GM12878 (cell line): ENCODE results near the gene HOXB1. TPM values are rescaled to one million over a fixed set of nuclear protein-coding genes. Genes with fewer than 3 reads are reported as not detected.

ENCODE experiments used
- ATAC-seq: fragments of 200-7000 bp; cut with Tn5 transposase; 3 replicates; pipeline ENCODE4 v1.9.1; 2020; ENCODE audit warnings: mild to moderate bottlenecking, moderate library complexity
- BruUV-seq: library from RNA; stranded (reverse); fragments of 400-500 nt; replicated peaks from 2 replicates; lab custom pipeline; 2021; lab: Mats Ljungman, UMichigan
- CTCF ChIA-PET: fragments of 300-600 bp; sonication (Branson Sonifier 250); formaldehyde crosslinking; extraction: SDS; loops from one replicate; lab custom pipeline; 2021; ENCODE audit warnings: inconsistent platforms; lab: Yijun Ruan, JAX
- POLR2A ChIA-PET: fragments of 350-600 bp; formaldehyde crosslinking; extraction: SDS; loops from one replicate; lab custom pipeline; 2021; ENCODE audit warnings: inconsistent platforms; lab: Charles Lee
- RAD21 ChIA-PET: fragments of 300-600 bp; sonication (Branson Sonifier 250); formaldehyde crosslinking; loops from one replicate; lab custom pipeline; 2023; ENCODE audit warnings: antibody characterized with exemption; ENCODE audit not compliant: unreplicated experiment; lab: Charles Lee
- SMC1A ChIA-PET: fragments of 300-600 bp; sonication (Branson Sonifier 250); formaldehyde crosslinking; loops from one replicate; lab custom pipeline; 2023; ENCODE audit not compliant: unreplicated experiment, uncharacterized antibody; lab: Charles Lee
- DNase-seq: peaks from one replicate; pipeline ENCODE4 v3.0.0-alpha.2; 2011; ENCODE audit warnings: low read depth, low spot score
- FAIRE-seq: peaks from 3 replicates; lab custom pipeline; 2011; peaks lifted over from hg19 to GRCh38; lab: Jason Lieb, UNC
- H2AFZ ChIP-seq: 2 replicates; pipeline ENCODE4 v1.6.0; 2011; ENCODE audit warnings: low read depth, low read length, control low read depth; ENCODE audit not compliant: control insufficient read depth
- H3K27ac ChIP-seq: 2 replicates; pipeline ENCODE4 v1.5.1; 2011; ENCODE audit warnings: control low read depth; ENCODE audit not compliant: control insufficient read depth, insufficient read depth
- H3K27me3 ChIP-seq, 2 experiments: replicated peaks in 1 of 2; 2 replicates each; pipeline versions ENCODE4 v1.6.0 to v1.6.1; 2011; ENCODE audit warnings: low read length in 1 of 2; ENCODE audit not compliant: control insufficient read depth in 2 of 2, insufficient read depth in 2 of 2
- H3K36me3 ChIP-seq, 2 experiments: 2 replicates each; pipeline ENCODE4 v1.5.1; 2011; ENCODE audit warnings: low read length in 1 of 2; ENCODE audit not compliant: control insufficient read depth in 2 of 2, insufficient read depth in 2 of 2
- H3K4me1 ChIP-seq: 2 replicates; pipeline ENCODE4 v1.6.1; 2011; ENCODE audit warnings: mild to moderate bottlenecking, low read length, moderate library complexity, mixed read lengths; ENCODE audit not compliant: control insufficient read depth, insufficient read depth
- H3K4me2 ChIP-seq: 2 replicates; pipeline ENCODE4 v1.6.0; 2011; ENCODE audit warnings: control low read depth; ENCODE audit not compliant: control insufficient read depth, insufficient read depth
- H3K4me3 ChIP-seq: fragments of 200-600 bp; sonication (generic); 2 replicates; pipeline ENCODE4 v1.5.1; 2016
- H3K79me2 ChIP-seq: 2 replicates; pipeline ENCODE4 v1.6.0; 2011; ENCODE audit warnings: low read length; ENCODE audit not compliant: control insufficient read depth, insufficient read depth
- H3K9ac ChIP-seq: 2 replicates; pipeline ENCODE4 v1.8.0; 2011; ENCODE audit warnings: low read length, control low read depth, mixed read lengths; ENCODE audit not compliant: control insufficient read depth, insufficient read depth
- H3K9me3 ChIP-seq: replicated peaks from 3 replicates; pipeline ENCODE4 v1.5.1; 2011; ENCODE audit warnings: mild to moderate bottlenecking, low read length; ENCODE audit not compliant: control insufficient read depth, insufficient read depth
- H4K20me1 ChIP-seq: 2 replicates; pipeline ENCODE4 v1.6.0; 2011; ENCODE audit not compliant: control insufficient read depth, insufficient read depth
- CHD4 ChIP-seq: fragments of 200-600 bp; sonication (generic); IDR thresholded peaks from 2 replicates; pipeline ENCODE4 v1.6.1; 2016; ENCODE audit warnings: mild to moderate bottlenecking
- EGR1 ChIP-seq, 2 experiments: IDR thresholded peaks; 1 replicate in 1 of 2; 2 replicates in 1 of 2; pipeline ENCODE4 v1.6.1; 2011 to 2012; ENCODE audit warnings: low read depth in 2 of 2, low read length in 2 of 2, borderline replicate concordance in 1 of 2, mild to moderate bottlenecking in 1 of 2, moderate library complexity in 1 of 2
- PAX5 ChIP-seq: IDR thresholded peaks from 2 replicates; pipeline ENCODE4 v1.6.1; 2011; ENCODE audit warnings: low read depth, low read length, borderline replicate concordance
- RAD51 ChIP-seq: fragments of 450-650 bp; IDR thresholded peaks from 2 replicates; pipeline ENCODE4 v1.6.1; 2016; ENCODE audit warnings: moderate library complexity, mild to moderate bottlenecking, inconsistent platforms
- ZNF207 ChIP-seq: fragments of 450-650 bp; IDR thresholded peaks from 2 replicates; pipeline ENCODE4 v1.6.1; 2014; ENCODE audit warnings: antibody characterized with exemption, mild to moderate bottlenecking, borderline replicate concordance
- ZNF217 ChIP-seq: fragments of 450-650 bp; IDR thresholded peaks from 2 replicates; pipeline ENCODE4 v1.6.1; 2017; ENCODE audit warnings: antibody characterized with exemption, mild to moderate bottlenecking
- ZSCAN29 ChIP-seq: fragments of 450-650 bp; IDR thresholded peaks from 2 replicates; pipeline ENCODE4 v1.6.1; 2017; ENCODE audit warnings: mild to moderate bottlenecking, moderate library complexity
- WGBS: methylation state at CpG from one replicate; pipeline ENCODE4 v1.1.6; 2016; ENCODE audit warnings: low lambda C conversion rate; ENCODE audit not compliant: insufficient replicate concordance, insufficient coverage; ENCODE audit errors: missing lambda C conversion rate; 5-methylcytosine and 5-hydroxymethylcytosine counted together
- in situ Hi-C: fragments of 300-500 bp; cut with MboI; formaldehyde crosslinking; loops from 9 replicates; pipeline ENCODE4 v1.14.3; 2018; ENCODE audit warnings: mixed read lengths
- intact Hi-C: fragments of 100-400 bp; cut with micrococcal nuclease; formaldehyde crosslinking; loops from one replicate; pipeline ENCODE4 v1.14.2; 2022; ENCODE audit not compliant: unreplicated experiment
- polyA plus RNA-seq, 11 experiments: library from polyadenylated mRNA; depleted of rRNA in 4 of 11; unstranded in 6 of 11; stranded (reverse) in 5 of 11; fragments of >200 nt; fragmentation: Nextera tagmentation in 4 of 11; fragmentation: Illumina TruSeq in 1 of 11; extraction: Ambion mirVana in 4 of 11; extraction: Trizol in 1 of 11; gene quantifications; 1 replicate in 1 of 11; 2 replicates in 10 of 11; pipeline versions ENCODE4 v1.2.1 to v1.2.3, GENCODE V29; 2011 to 2016; ENCODE audit warnings: inconsistent platforms in 2 of 11, missing spikeins in 2 of 11, low read depth in 1 of 11
- total RNA-seq, 4 experiments: library from RNA; depleted of rRNA in 3 of 4; stranded (reverse); fragments of >200 nt in 3 of 4; fragmentation: Illumina TruSeq in 1 of 4; extraction: Trizol in 1 of 4; gene quantifications; 2 replicates each; pipeline versions ENCODE4 v1.2.1 to v1.2.3, GENCODE V29; 2013 to 2021
- TF ChIP-seq, protein P1 (sequence below): IDR thresholded peaks from 2 replicates; pipeline ENCODE4 v1.6.1; 2012; ENCODE audit warnings: mild to moderate bottlenecking, low read depth, low read length

The HOXB1 gene
- total and polyA plus RNA-seq, 10 of the 15 experiments (the other 5 are each of a cell fraction or from before 2014, with no cell fraction given): not detected

DNA sequence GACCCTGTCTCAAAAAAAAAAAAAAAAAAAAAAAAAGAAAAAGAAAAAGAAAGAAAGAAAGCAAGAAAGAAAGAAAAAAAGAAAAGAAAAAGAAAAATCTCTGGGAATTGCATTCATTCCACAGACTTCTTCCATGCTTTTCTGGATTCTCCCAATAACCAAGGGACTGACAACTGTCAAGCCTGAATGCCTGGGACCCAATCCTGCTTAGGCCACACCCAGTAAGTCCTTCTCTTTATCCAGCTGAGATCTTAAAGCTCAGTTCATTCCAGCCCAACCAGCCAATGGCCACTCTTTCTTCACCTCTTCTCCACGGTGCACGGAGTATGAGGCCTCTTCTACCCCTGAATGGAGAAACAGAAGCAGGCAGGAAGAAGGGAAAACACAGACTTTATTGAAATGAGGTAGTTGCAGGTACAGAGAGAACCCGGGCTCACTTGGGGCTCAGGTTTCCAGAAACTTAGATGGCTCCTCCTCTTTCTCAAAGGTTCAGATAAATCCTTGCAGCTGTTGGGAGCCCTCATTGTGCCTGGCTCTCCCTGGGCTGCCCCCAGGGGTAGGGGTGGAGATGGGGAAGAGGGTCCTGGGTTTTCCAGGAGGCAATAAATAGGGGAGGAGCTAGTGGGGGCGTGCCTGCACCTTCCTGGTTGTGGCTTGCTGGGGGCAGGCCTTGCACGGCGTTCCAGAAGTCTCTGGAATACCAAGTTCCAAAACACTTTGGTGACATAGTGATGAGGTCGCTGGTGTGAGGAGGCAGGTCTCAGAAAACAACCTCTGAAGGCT lies 2.5 kb downstream of the HOXB1 start (continued):
- TF ChIP-seq, protein P1, sequence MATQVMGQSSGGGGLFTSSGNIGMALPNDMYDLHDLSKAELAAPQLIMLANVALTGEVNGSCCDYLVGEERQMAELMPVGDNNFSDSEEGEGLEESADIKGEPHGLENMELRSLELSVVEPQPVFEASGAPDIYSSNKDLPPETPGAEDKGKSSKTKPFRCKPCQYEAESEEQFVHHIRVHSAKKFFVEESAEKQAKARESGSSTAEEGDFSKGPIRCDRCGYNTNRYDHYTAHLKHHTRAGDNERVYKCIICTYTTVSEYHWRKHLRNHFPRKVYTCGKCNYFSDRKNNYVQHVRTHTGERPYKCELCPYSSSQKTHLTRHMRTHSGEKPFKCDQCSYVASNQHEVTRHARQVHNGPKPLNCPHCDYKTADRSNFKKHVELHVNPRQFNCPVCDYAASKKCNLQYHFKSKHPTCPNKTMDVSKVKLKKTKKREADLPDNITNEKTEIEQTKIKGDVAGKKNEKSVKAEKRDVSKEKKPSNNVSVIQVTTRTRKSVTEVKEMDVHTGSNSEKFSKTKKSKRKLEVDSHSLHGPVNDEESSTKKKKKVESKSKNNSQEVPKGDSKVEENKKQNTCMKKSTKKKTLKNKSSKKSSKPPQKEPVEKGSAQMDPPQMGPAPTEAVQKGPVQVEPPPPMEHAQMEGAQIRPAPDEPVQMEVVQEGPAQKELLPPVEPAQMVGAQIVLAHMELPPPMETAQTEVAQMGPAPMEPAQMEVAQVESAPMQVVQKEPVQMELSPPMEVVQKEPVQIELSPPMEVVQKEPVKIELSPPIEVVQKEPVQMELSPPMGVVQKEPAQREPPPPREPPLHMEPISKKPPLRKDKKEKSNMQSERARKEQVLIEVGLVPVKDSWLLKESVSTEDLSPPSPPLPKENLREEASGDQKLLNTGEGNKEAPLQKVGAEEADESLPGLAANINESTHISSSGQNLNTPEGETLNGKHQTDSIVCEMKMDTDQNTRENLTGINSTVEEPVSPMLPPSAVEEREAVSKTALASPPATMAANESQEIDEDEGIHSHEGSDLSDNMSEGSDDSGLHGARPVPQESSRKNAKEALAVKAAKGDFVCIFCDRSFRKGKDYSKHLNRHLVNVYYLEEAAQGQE: no peak
- TF ChIP-seq ZSCAN29 (no peak), ZNF207 (no peak), EGR1 (IDR thresholded peaks at IDR 0.05; ENCODE audit: borderline replicate concordance in 1 of 2, low read depth in 2 of 2, low read length in 2 of 2) (no peak), ZNF217 (no peak), CHD4 (no peak)
- TF ChIP-seq, all 136 proteins: peak for 0

DNA sequence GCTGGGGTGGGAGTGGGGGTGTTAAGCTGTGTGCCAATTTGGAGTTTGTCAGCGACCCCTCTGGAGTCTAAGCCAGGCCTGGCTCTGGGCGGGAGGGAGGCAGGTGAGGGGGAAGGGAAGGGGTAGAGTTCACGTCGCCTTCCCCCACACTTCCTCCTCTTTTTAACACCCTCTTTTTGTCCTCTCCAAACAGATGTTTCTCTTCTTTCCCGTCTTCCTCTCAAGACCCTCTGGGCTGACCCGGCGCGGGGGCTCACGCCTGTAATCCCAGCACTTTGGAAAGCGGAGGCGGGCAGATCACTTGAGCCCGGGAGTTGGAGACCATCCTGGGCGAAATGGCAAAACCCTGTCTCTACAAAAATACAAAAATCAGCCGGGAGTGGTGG lies 3.3 kb downstream of the HOXB1 start:
- no peaks in the 10 kb centered on the region for H3K9me3 ChIP-seq
- CTCF ChIA-PET: no interaction called here
- H3K4me1 ChIP-seq: no peaks in the 10 kb centered on the region
- H3K4me2 ChIP-seq: no peak overlapping the region
- SMC1A ChIA-PET: no interaction called here
- in situ Hi-C loops (no loop called here), intact Hi-C loops (no loop called here)
- H4K20me1 ChIP-seq: no peaks in the 10 kb centered on the region
- H2AFZ ChIP-seq: no peak overlapping the region
- no peak overlapping the region for H3K9ac ChIP-seq
- BruUV-seq: no TSS peak
- no peak overlapping the region for H3K27ac ChIP-seq
- RAD21 ChIA-PET: no interaction called here
- ATAC-seq: no peak
- POLR2A ChIA-PET: interaction anchor here (0.6 to 1.5 kb wide), 2 partner anchors 12 to 32 kb away, joined by 3 to 5 read pairs; no protein-coding TSS in a partner anchor
- no peaks in the 10 kb centered on the region for H3K79me2 ChIP-seq
- 0 out of 4 replicates have a peak, but pooled peaks cover 0 to 3% of the 10 kb centered on the region in 2 experiments for H3K27me3 ChIP-seq
- H3K36me3 ChIP-seq: no peaks in the 10 kb centered on the region
- 69% methylated on average over 14 of the region's 14 CpGs for WGBS
- FAIRE-seq: no peak
- no peak for DNase-seq
- no peak overlapping the region for H3K4me3 ChIP-seq
- TF ChIP-seq RAD51 (no peak), PAX5 (no peak)
